HL-60 (cell line): ENCODE data around the gene ZSWIM6.

Source experiments
- DNase-seq, 2 experiments: peaks; one replicate each; pipeline ENCODE4 v3.0.0-alpha.2; 2010 to 2020; ENCODE audit warnings: low read depth in 1 of 2, low spot score in 1 of 2
- H3K27ac ChIP-seq: fragments of 250-450 bp; sonication (Bioruptor Pico); replicated peaks from 2 replicates; pipeline ENCODE4 v1.5.1; 2020; ENCODE audit warnings: mild to moderate bottlenecking, moderate library complexity
- H3K27me3 ChIP-seq: fragments of 250-450 bp; sonication (Bioruptor Pico); 2 replicates; pipeline ENCODE4 v1.5.1; 2021; ENCODE audit warnings: mild to moderate bottlenecking, moderate library complexity; ENCODE audit not compliant: insufficient read depth, poor library complexity, severe bottlenecking
- H3K4me3 ChIP-seq: replicated peaks from 2 replicates; pipeline ENCODE4 v1.5.1; 2011; ENCODE audit warnings: mild to moderate bottlenecking, control low read depth, low read length; ENCODE audit not compliant: insufficient read depth
- CTCF ChIP-seq: IDR thresholded peaks from one replicate; pipeline ENCODE4 v1.5.1; 2011; ENCODE audit warnings: low read length, control low read depth, inconsistent platforms; ENCODE audit not compliant: insufficient read depth
- GABPA ChIP-seq: IDR thresholded peaks from 2 replicates; pipeline ENCODE4 v1.6.1; 2012; ENCODE audit warnings: low read depth
- POLR2AphosphoS5 ChIP-seq: IDR thresholded peaks from 2 replicates; pipeline ENCODE4 v1.6.1; 2012; ENCODE audit warnings: low read depth
- SPI1 ChIP-seq: IDR thresholded peaks from 2 replicates; pipeline ENCODE4 v1.6.1; 2012; ENCODE audit warnings: low read depth, mild to moderate bottlenecking, borderline replicate concordance
- TF ChIP-seq, protein P1 (sequence below): IDR thresholded peaks from 2 replicates; pipeline ENCODE4 v1.6.1; 2012; ENCODE audit warnings: low read depth; ENCODE audit not compliant: insufficient replicate concordance

ZSWIM6 gene

DNA sequence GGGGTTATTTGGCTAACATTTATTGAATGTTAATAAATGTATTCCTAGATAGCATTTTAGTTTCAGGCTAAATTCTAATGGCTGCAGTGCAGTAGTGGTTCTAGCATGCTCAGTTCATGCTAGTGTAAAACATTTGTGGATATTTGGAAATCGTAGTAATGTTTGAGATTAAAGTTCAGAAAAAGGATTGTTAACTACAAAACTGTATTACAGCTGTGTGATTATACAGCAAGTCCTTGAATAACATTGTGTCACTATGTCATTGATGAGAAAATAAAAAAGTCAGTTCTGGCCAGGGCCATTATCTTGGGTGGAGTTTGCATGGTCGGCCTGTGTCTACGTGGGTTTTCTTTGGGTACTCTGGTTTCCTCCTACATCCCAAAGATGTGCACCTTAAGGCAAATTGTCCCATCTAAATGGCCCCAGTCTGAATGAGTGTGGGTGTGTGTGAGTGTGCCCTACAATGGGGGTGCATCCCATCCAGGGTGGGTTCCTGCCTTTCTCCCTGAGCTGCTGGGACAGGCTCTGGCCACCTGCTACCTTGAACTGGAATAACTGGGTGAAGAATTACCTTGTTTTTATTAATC, 8.8 kb downstream of the ZSWIM6 start:
- no peak for DNase-seq
- no peak for TF ChIP-seq GABPA
- TF ChIP-seq POLR2AphosphoS5 = no peak
- TF ChIP-seq, protein P1, sequence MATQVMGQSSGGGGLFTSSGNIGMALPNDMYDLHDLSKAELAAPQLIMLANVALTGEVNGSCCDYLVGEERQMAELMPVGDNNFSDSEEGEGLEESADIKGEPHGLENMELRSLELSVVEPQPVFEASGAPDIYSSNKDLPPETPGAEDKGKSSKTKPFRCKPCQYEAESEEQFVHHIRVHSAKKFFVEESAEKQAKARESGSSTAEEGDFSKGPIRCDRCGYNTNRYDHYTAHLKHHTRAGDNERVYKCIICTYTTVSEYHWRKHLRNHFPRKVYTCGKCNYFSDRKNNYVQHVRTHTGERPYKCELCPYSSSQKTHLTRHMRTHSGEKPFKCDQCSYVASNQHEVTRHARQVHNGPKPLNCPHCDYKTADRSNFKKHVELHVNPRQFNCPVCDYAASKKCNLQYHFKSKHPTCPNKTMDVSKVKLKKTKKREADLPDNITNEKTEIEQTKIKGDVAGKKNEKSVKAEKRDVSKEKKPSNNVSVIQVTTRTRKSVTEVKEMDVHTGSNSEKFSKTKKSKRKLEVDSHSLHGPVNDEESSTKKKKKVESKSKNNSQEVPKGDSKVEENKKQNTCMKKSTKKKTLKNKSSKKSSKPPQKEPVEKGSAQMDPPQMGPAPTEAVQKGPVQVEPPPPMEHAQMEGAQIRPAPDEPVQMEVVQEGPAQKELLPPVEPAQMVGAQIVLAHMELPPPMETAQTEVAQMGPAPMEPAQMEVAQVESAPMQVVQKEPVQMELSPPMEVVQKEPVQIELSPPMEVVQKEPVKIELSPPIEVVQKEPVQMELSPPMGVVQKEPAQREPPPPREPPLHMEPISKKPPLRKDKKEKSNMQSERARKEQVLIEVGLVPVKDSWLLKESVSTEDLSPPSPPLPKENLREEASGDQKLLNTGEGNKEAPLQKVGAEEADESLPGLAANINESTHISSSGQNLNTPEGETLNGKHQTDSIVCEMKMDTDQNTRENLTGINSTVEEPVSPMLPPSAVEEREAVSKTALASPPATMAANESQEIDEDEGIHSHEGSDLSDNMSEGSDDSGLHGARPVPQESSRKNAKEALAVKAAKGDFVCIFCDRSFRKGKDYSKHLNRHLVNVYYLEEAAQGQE = no peak
- no peak for TF ChIP-seq CTCF
- no peaks in the 10 kb centered on the region for H3K27me3 ChIP-seq
- H3K27ac ChIP-seq = no peak overlapping the region
- H3K4me3 ChIP-seq = no peak overlapping the region

- no peak for DNase-seq
- no peak overlapping the region for H3K4me3 ChIP-seq
- H3K27ac ChIP-seq = no peak overlapping the region
- no peaks in the 10 kb centered on the region for H3K27me3 ChIP-seq
- no peak for TF ChIP-seq POLR2AphosphoS5
- TF ChIP-seq, protein P1 = no peak
- no peak for TF ChIP-seq CTCF
- no peak for TF ChIP-seq SPI1
- TF ChIP-seq GABPA = no peak
Observed at GRCh38 chr5:61342071-61342501, 10.0 kb downstream of the ZSWIM6 start.

GRCh38 chr5:61344187-61344944, 12.3 kb downstream of the ZSWIM6 start:
- Histone ChIP-seq H3K4me3 (no peak overlapping the region), H3K27me3 (no peaks in the 10 kb centered on the region), H3K27ac (no peak overlapping the region)
- no peak for TF ChIP-seq SPI1
- DNase-seq = no peak

GRCh38 chr5:61346511-61346910, 14.5 kb downstream of the ZSWIM6 start:
- no peak for TF ChIP-seq POLR2AphosphoS5
- TF ChIP-seq, protein P1 = no peak
- TF ChIP-seq SPI1 = no peak
- no peak for TF ChIP-seq GABPA
- no peak for TF ChIP-seq CTCF
- Histone ChIP-seq H3K27me3 (no peaks in the 10 kb centered on the region), H3K27ac (no peak overlapping the region), H3K4me3 (no peak overlapping the region)
- no peak for DNase-seq
